Measurements from ENCODE around the gene CCDC57.

The CCDC57 gene

DNA sequence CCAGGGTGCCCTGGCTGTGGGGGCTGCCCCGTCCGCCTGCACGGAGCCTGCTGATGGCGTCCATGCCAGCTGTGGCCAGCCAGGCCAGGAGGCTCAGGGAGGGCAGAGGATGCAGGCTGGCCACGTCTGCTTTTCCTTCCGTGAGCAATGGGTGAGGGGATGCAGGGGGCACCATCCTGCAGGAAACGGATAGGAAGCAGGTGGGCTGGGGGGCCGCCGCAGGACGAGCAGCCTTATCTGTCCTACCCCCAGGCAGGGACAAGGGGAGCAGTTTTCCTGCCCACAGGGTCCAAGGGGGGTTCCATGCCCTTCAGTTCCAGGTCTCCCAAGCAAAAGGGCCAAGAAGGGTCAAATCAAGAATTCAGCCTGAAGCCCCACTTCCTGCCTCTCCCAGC, 153.8 kb downstream of the CCDC57 start:
- Histone ChIP-seq H3K4me3 (ENCODE audit: low read length) (no peak overlapping the region), H3K9me2 (replicated peaks; ENCODE audit: insufficient read depth, low read length) (no peaks in the 10 kb centered on the region), H4K20me1 (ENCODE audit: insufficient read depth, low read length) (no peaks in the 10 kb centered on the region; the same call in 1 of the 2 replicates), H3K27me3 (replicated peaks; ENCODE audit: insufficient read depth, low read length) (no peaks in the 10 kb centered on the region), H3F3A (ENCODE audit: insufficient read depth, low read length) (peaks cover 3% of the 10 kb centered on the region; the same call in 1 of the 2 replicates), H2AFZ (ENCODE audit: low read length) (no peak overlapping the region), H3K4me1 (ENCODE audit: low read length) (peaks cover 2% of the 10 kb centered on the region; the same call in 1 of the 2 replicates), H3K27ac (ENCODE audit: low read length) (no peak overlapping the region), H3K36me3 (replicated peaks; ENCODE audit: insufficient read depth, low read length) (0 out of 2 replicates have a peak, but pooled peaks cover 4% of the 10 kb centered on the region), H3K79me2 (ENCODE audit: low read length) (peaks cover 19% of the 10 kb centered on the region), H3K9ac (ENCODE audit: low read length) (no peak overlapping the region), H3K9me3 (replicated peaks; ENCODE audit: insufficient read depth, low read length) (no peaks in the 10 kb centered on the region), H3K4me2 (ENCODE audit: low read depth, low read length) (no peak overlapping the region)
- no peak for DNase-seq
- no peak for TF ChIP-seq EZH2phosphoT487 (IDR thresholded peaks at IDR 0.05; ENCODE audit: low read length)
- no peak for TF ChIP-seq EZH2 (optimal IDR thresholded peaks at IDR 0.05; ENCODE audit: low read depth, low read length)
- TF ChIP-seq, protein P1, sequence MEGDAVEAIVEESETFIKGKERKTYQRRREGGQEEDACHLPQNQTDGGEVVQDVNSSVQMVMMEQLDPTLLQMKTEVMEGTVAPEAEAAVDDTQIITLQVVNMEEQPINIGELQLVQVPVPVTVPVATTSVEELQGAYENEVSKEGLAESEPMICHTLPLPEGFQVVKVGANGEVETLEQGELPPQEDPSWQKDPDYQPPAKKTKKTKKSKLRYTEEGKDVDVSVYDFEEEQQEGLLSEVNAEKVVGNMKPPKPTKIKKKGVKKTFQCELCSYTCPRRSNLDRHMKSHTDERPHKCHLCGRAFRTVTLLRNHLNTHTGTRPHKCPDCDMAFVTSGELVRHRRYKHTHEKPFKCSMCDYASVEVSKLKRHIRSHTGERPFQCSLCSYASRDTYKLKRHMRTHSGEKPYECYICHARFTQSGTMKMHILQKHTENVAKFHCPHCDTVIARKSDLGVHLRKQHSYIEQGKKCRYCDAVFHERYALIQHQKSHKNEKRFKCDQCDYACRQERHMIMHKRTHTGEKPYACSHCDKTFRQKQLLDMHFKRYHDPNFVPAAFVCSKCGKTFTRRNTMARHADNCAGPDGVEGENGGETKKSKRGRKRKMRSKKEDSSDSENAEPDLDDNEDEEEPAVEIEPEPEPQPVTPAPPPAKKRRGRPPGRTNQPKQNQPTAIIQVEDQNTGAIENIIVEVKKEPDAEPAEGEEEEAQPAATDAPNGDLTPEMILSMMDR (IDR thresholded peaks at IDR 0.05; ENCODE audit: low read length) = no peak

DNA sequence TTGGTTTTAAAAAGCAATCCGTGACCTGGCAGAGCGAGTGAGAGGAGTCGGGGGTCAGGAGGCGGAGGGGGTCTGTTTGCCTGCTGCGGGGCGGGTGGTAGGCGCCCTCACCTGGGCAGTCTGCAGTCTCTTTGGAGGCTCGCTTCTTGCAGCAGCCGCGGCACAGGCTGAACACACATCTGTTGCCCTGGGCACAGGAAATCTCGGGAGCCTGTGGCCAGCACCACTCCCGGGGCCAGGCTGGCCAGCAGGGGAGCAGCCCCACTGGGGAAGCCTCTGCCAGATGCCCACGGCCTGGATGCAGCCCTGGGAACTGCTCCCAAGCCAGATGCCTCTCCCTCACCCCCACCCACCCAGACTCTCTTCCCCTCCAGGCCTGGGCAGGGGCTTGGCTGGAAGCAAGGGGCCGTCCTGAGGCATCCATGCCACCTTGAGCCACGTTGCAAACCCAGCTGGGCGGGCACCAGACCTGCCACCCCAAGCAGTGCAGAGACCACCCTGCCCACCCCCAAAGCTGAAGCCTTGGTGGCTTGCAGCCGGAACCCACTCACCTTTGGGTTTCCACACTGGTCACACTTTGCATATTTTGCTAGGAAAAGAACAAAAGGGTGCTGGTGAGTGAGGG, 154.3 kb downstream of the CCDC57 start:
- Histone ChIP-seq H3K79me2 (ENCODE audit: low read length) (peaks cover 19% of the 10 kb centered on the region), H3K9me3 (replicated peaks; ENCODE audit: insufficient read depth, low read length) (no peaks in the 10 kb centered on the region), H3K9ac (ENCODE audit: low read length) (no peak overlapping the region), H3K9me2 (replicated peaks; ENCODE audit: insufficient read depth, low read length) (no peaks in the 10 kb centered on the region), H3K4me2 (ENCODE audit: low read depth, low read length) (no peak overlapping the region), H3K27me3 (replicated peaks; ENCODE audit: insufficient read depth, low read length) (no peaks in the 10 kb centered on the region), H3K4me3 (ENCODE audit: low read length) (no peak overlapping the region), H4K20me1 (ENCODE audit: insufficient read depth, low read length) (no peaks in the 10 kb centered on the region), H3K27ac (ENCODE audit: low read length) (no peak overlapping the region), H3F3A (ENCODE audit: insufficient read depth, low read length) (peaks cover 3% of the 10 kb centered on the region; the same call in 1 of the 2 replicates), H2AFZ (ENCODE audit: low read length) (no peak overlapping the region), H3K36me3 (replicated peaks; ENCODE audit: insufficient read depth, low read length) (0 out of 2 replicates have a peak, but pooled peaks cover 4% of the 10 kb centered on the region), H3K4me1 (ENCODE audit: low read length) (no peaks in the 10 kb centered on the region)
- no peak for DNase-seq
- TF ChIP-seq EZH2phosphoT487 (IDR thresholded peaks at IDR 0.05; ENCODE audit: low read length) = no peak
- no peak for TF ChIP-seq EZH2 (optimal IDR thresholded peaks at IDR 0.05; ENCODE audit: low read depth, low read length)
- TF ChIP-seq, protein P1 (IDR thresholded peaks at IDR 0.05; ENCODE audit: low read length) = no peak

DNA sequence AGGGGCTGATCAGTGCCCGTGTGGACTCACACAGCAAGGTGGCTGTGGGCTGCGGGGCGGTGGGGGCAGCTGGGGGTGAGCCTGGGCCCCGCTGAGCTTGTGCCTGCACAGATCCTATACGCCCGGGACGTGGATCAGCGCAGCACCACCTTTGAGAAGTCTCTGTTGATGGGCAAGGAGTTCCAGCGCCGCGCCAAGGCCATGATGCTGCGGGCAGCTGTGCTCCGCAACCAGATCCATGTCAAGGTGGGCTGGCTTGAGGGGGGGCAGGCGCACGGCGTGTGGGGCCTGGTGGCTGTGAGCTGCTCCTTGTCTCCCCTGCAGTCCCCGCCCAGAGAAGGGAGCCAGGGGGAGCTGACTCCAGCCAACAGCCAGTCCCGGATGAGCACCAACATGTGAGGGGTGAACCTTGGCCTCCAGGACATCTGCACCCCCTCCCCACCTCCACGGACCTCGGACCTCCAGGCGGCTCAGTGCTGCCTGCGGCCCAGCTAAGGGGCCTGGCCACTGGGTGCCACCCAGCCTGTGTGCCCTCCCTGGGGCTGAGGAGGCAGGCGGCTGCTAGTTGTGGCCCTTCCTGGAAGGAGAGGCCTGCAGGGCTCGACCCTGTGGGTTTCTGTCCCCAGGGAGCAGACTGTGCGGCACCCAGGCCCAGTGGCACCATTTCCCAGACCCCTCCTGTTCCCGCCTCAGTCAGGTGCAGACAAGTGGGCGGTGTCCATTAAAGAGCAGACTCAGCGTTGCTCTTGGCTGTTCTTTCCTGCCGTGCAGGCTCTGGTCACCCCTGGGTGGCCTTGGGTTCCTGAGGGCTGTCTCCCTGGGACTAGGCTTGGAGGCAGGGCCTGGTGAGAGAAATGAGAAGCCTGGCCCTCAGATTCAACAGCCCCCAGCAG, 155.7 kb downstream of the CCDC57 start:
- H3K9ac ChIP-seq (ENCODE audit: low read length) = no peak overlapping the region

More for the DNA sequence above, 155.7 kb downstream of the CCDC57 start:
- Histone ChIP-seq H3K27ac (ENCODE audit: low read length) (no peak overlapping the region), H3K9me2 (replicated peaks; ENCODE audit: insufficient read depth, low read length) (no peaks in the 10 kb centered on the region), H3K36me3 (replicated peaks; ENCODE audit: insufficient read depth, low read length) (no peaks in the 10 kb centered on the region), H3K4me1 (ENCODE audit: low read length) (peaks cover 7% of the 10 kb centered on the region; the same call in 1 of the 2 replicates), H3F3A (ENCODE audit: insufficient read depth, low read length) (peaks cover 3% of the 10 kb centered on the region; the same call in 1 of the 2 replicates), H3K27me3 (replicated peaks; ENCODE audit: insufficient read depth, low read length) (no peaks in the 10 kb centered on the region), H3K79me2 (ENCODE audit: low read length) (peaks cover 21% of the 10 kb centered on the region), H3K4me2 (ENCODE audit: low read depth, low read length) (no peak overlapping the region), H3K9me3 (replicated peaks; ENCODE audit: insufficient read depth, low read length) (no peaks in the 10 kb centered on the region), H3K4me3 (ENCODE audit: low read length) (no peak overlapping the region), H4K20me1 (ENCODE audit: insufficient read depth, low read length) (no peaks in the 10 kb centered on the region), H2AFZ (ENCODE audit: low read length) (no peak overlapping the region)
- no peak for DNase-seq
- TF ChIP-seq EZH2phosphoT487 (IDR thresholded peaks at IDR 0.05; ENCODE audit: low read length) = no peak
- no peak for TF ChIP-seq EZH2 (optimal IDR thresholded peaks at IDR 0.05; ENCODE audit: low read depth, low read length)
- TF ChIP-seq, protein P1 (IDR thresholded peaks at IDR 0.05; ENCODE audit: low read length) = no peak

Data from MM.1S (cell line).